ENCODE measurements around the gene TIGD3.

Gene TIGD3

DNA sequence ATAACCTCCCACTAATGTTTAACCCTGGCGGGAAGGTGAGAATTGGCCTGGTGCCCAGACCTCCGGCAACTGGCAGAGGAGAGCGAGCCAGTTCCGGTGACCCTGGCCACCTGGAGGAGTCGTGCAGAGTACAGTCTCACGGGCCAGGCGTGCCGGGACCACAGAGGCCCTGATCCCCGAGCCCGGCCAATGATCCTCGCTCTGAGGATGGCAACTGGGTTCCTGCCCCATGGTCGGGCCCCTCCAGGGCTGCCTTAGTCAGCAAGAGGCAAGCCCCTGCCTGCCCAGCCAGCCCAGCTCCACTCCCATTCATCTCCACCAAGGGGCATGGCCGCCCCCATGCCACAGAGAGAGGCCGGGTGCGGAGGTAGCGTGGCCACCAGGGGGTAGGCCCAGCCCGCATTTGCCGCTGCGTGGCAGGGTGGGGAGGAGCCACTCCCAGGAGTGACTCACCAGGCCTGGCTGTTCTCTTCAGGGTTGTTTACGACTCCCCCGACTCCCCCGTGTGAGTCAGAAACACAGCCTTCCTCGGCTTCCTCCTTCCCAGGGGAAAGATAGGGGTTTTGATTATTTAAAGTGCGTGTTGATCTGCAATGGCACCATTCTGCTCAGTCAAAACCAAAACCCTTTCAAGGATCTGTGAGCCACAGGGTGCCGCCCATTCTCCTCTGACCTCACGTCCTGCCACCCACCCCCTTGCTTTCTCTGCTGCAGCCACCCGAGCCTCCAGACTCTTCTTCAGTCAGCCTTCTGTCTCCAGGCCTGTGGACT, 27.7 kb downstream of the TIGD3 start, which contains the start of gene SLC25A45:
SLC25A45 (minus strand) TSS at position 614 of the 771 bp plus-strand sequence. CDS start 695 bp downstream, outside the sequence.
- Histone ChIP-seq H3K4me2 (ENCODE audit: low read length) (peak within 1 kb of the TSS; percentile 78), H3K9ac (peak within 1 kb of the TSS; percentile 61), H3K9me3 (ENCODE audit: control insufficient read depth, low read length) (no peaks in the 10 kb centered on the region), H3K79me2 (peaks cover 2% of the 10 kb centered on the region), H3K36me3 (ENCODE audit: control insufficient read depth, insufficient read depth, low read length) (no peaks in the 10 kb centered on the region), H3K4me1 (peaks cover 9% of the 10 kb centered on the region), H3K27me3 (ENCODE audit: control insufficient read depth, insufficient read depth, low read length) (no peaks in the 10 kb centered on the region), H2AFZ (peak within 1 kb of the TSS; percentile 85), H3K4me3 (ENCODE audit: low read depth, low read length) (peak within 1 kb of the TSS; percentile 60), H3K27ac (peak within 1 kb of the TSS; percentile 98)
- TF ChIP-seq, protein P1, sequence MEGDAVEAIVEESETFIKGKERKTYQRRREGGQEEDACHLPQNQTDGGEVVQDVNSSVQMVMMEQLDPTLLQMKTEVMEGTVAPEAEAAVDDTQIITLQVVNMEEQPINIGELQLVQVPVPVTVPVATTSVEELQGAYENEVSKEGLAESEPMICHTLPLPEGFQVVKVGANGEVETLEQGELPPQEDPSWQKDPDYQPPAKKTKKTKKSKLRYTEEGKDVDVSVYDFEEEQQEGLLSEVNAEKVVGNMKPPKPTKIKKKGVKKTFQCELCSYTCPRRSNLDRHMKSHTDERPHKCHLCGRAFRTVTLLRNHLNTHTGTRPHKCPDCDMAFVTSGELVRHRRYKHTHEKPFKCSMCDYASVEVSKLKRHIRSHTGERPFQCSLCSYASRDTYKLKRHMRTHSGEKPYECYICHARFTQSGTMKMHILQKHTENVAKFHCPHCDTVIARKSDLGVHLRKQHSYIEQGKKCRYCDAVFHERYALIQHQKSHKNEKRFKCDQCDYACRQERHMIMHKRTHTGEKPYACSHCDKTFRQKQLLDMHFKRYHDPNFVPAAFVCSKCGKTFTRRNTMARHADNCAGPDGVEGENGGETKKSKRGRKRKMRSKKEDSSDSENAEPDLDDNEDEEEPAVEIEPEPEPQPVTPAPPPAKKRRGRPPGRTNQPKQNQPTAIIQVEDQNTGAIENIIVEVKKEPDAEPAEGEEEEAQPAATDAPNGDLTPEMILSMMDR (IDR thresholded peaks at IDR 0.05), result peak; percentile 61

DNA sequence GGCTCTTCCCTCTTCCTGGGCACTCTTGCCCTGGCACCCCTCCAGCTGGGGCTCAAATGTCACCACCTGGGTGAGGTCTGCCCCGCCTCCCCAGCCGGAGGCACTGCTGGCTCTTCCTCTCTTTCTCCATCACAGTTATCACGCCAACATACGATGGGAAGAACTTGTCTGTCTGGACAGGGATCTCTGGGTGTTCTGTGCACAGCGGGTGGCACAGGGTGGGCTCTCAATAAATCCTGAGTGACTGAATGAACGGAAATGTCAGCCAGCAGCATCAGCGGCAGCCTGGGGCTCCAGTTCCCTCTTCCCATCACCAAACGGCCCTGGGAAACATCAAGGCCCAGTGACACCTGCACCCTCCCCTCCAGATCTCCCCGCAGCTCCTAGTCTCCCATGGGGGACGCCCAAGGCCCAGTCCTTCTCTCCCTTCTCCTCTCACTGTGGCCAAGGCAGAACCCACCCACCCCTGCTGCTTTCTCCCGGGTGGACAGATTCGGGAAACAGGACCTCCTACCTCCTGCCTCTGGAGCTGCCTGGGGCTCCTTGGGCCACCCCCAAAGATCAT, 28.3 kb downstream of the TIGD3 start:
- Histone ChIP-seq H3K4me3 (ENCODE audit: low read depth, low read length) (peak overlapping the region; percentile 60), H3K9ac (no peak overlapping the region), H3K79me2 (no peaks in the 10 kb centered on the region), H3K4me1 (peaks cover 9% of the 10 kb centered on the region), H3K27ac (peak overlapping the region; percentile 98), H3K36me3 (ENCODE audit: control insufficient read depth, insufficient read depth, low read length) (no peaks in the 10 kb centered on the region), H2AFZ (peak overlapping the region; percentile 85), H3K4me2 (ENCODE audit: low read length) (peak overlapping the region; percentile 78), H3K27me3 (ENCODE audit: control insufficient read depth, insufficient read depth, low read length) (no peaks in the 10 kb centered on the region), H3K9me3 (ENCODE audit: control insufficient read depth, low read length) (no peaks in the 10 kb centered on the region)
- TF ChIP-seq, protein P1 (IDR thresholded peaks at IDR 0.05), result no peak

DNA sequence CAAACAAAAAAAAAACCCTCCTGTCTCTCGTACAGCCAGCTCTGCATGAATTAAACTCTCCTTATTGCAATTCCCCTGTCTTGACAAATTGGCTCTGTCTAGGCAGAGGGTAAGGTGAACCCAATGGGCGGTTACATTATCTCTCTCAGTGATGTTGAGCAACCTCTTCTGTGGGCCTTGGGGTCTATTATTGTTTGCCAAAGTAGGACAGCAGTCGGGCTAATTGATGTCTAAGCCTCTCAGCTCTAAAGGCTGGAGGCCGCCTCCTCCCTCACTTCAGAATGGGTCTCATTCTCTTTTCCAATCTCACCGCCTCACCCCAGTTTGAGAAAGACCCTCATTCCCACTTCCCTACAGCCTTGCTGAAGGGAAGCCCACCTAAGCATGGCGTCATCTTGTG, 29.2 kb downstream of the TIGD3 start:
- Histone ChIP-seq H3K4me1 (peaks cover 9% of the 10 kb centered on the region), H3K9ac (no peak overlapping the region)

DNA sequence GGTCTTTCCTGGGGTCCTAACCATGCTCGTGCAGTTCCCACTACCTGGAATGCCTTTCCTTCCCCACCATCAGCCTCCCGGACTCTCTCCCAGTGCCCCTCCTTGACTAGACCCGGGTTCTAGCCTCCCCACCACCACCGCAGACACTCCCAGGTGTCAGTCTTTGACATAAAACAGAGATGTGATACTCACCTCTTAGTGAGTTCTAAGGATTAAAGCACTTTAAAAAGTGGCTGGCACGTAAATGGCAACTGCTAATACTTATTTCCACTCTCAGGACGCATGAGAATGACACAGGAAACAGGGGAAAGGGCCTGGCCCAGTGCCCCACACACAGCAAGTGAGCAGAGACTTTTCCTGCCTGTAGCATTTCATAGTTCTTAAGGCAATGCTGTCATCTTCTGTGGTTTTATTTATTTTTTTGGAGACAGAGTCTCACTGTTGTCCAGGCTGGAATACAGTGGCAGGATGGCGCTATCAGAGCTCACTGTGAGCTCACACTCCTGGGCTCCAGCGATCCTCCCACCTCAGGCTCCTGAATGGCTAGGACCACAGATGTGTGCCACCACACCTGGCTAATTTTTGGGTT, 29.8 kb downstream of the TIGD3 start:
- no peaks in the 10 kb centered on the region for H3K36me3 ChIP-seq (ENCODE audit: control insufficient read depth, insufficient read depth, low read length)
- H3K27me3 ChIP-seq (ENCODE audit: control insufficient read depth, insufficient read depth, low read length), result no peaks in the 10 kb centered on the region
- peaks cover 9% of the 10 kb centered on the region for H3K4me1 ChIP-seq
- H3K9me3 ChIP-seq (ENCODE audit: control insufficient read depth, low read length), result no peaks in the 10 kb centered on the region
- no peak overlapping the region for H3K4me2 ChIP-seq (ENCODE audit: low read length)
- H2AFZ ChIP-seq, result no peak overlapping the region
- no peak overlapping the region for H3K4me3 ChIP-seq (ENCODE audit: low read depth, low read length)
- no peak overlapping the region for H3K9ac ChIP-seq
- no peaks in the 10 kb centered on the region for H3K79me2 ChIP-seq
- peak overlapping the region; percentile 64 for H3K27ac ChIP-seq
- TF ChIP-seq, protein P1 (IDR thresholded peaks at IDR 0.05), result no peak

More for the DNA sequence above, 29.2 kb downstream of the TIGD3 start:
- Histone ChIP-seq H3K9me3 (ENCODE audit: control insufficient read depth, low read length) (no peaks in the 10 kb centered on the region), H3K27ac (peak overlapping the region; percentile 64), H3K4me3 (ENCODE audit: low read depth, low read length) (no peak overlapping the region), H3K79me2 (no peaks in the 10 kb centered on the region), H3K36me3 (ENCODE audit: control insufficient read depth, insufficient read depth, low read length) (no peaks in the 10 kb centered on the region), H3K4me2 (ENCODE audit: low read length) (no peak overlapping the region), H3K27me3 (ENCODE audit: control insufficient read depth, insufficient read depth, low read length) (no peaks in the 10 kb centered on the region), H2AFZ (no peak overlapping the region)
- TF ChIP-seq, protein P1 (IDR thresholded peaks at IDR 0.05), result no peak
